H1 (cell line): ENCODE measurements around the gene EPHA10.

Source experiments
- NRF1 ChIP-seq: IDR thresholded peaks from 2 replicates; pipeline ENCODE4 v1.6.1; 2011; ENCODE audit warnings: mild to moderate bottlenecking, low read depth, low read length, improper control_type of control experiment
- SRF ChIP-seq: IDR thresholded peaks from 2 replicates; pipeline ENCODE4 v1.6.1; 2011; ENCODE audit warnings: mild to moderate bottlenecking, low read depth, low read length, moderate library complexity

- no peak for TF ChIP-seq NRF1
- TF ChIP-seq SRF, result no peak
Observed at GRCh38 chr1:37701051-37701450, 63.9 kb downstream of the EPHA10 start.
